AG09319 (cell line): ENCODE measurements around the gene TCF4.

ENCODE experiments used
- DNase-seq: peaks from one replicate; pipeline ENCODE4 v3.0.0-alpha.2; 2010; ENCODE audit warnings: low read depth; ENCODE audit errors: extremely low read depth
- CTCF ChIP-seq: IDR thresholded peaks from 2 replicates; pipeline ENCODE4 v1.5.1; 2011; ENCODE audit warnings: low read depth, mild to moderate bottlenecking, inconsistent platforms, low read length, moderate library complexity

Gene TCF4

GRCh38 chr18:55398858-55399257, 189.1 kb downstream of the TCF4 start:
- DNase-seq = no peak
- TF ChIP-seq CTCF = no peak

- no peak for TF ChIP-seq CTCF
- DNase-seq = no peak
Observed at GRCh38 chr18:55396979-55397378, 191.0 kb downstream of the TCF4 start.

DNA sequence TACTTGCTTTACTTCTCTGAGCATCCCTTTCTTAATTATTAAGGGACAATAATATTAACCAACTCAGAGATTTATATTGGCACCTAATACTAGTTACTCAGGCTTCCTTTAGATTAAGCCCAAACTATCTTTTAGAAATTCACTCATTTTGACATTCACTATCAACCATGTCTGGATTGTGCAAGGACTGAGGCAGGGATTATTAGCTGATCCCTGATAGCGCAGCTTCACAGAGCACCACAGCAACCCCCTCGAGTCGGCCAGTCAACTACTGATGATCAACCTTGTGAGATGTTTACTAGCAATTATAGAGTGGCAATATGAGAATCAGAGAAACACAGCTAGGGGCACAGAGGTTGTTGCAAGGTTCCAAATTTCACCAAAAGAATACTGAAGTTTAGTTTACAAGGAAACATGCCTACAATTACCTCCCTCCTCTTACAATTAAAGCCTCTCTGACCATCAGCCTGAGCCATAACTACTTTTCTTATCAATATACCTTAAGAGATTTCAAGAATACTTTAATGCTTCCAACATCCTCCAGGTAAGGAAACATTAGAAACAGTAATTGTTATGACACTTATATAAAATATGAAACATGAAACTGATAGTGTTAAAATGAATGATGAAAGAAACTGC, 191.6 kb downstream of the TCF4 start:
- TF ChIP-seq CTCF = no peak

DNA sequence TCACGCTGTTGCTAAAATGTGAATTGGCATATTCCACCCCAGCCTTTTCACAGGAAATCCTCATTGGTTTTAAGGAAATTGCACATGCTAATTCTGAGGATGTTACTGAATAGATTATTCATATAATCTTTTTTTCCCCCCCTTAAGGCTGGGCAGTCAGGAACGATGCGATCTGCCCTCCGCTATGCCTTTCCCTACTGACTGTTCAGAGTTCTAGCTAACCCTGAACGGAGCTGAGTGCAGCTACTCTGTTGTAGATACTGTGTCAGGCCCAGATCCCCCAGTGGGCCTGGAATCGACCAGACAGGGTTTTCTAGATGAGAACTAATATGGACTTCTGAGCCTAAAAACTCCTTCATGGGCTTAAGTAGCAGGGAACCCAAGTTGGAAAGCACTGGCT, 192.2 kb downstream of the TCF4 start:
- DNase-seq = no peak
- no peak for TF ChIP-seq CTCF

More for the DNA sequence above, 191.6 kb downstream of the TCF4 start:
- DNase-seq = no peak

DNA sequence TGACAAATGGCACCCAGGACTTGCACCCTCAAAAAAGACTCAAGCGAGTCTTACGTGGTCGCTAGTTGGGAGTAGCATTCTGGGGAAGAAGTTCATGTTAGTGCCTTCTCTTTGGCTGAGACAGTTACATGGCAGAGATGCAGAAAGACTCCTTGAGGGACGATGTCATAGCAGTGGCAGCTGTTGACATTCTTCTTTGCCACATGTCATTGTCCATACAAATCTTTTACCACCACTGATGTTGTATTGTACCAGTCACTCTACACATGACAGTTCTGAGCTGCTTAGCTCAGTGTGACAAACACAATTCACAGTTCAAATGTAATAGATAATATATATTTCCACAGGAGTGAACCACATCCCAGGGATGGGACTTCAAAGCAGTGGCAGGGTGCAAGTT, 197.1 kb downstream of the TCF4 start:
- DNase-seq = no peak
- no peak for TF ChIP-seq CTCF

DNA sequence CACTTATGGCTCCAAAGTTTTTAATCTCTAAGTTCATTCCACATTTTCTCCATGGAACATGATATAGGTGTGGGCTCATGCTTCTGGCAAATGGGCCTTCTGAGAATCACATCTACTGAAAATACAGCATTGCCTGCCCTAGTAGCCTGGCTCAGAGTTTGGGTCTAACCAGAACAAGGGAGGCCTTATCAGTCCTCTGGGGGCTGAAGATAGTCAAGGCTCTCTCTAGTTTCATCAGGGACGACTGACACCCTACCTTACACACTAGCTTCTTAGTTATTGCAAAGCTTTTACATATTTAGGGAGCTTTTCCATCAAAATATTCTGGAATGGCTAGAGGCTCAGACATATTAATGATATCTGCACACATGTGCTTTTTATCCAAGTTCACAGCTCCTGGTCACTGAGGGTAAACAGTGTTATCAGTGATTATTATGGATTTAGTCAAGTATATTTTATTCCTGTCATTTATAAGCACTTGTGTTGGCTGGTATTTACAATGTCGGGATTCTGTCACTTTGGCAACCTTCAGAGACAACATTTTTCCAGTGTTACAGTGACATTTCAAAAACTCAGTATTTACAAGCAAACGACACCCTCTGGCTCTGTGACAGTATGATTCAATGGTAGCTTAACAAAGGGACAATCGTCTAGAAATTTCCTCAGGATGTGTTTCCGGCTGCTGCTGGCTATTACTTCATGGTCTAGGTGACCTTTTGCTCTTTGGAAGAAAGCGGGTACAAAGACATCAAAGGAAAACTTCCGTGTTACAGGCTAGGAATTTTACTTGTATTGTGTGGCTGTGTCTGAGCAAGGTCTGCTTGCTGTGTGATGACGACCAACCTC, 200.6 kb downstream of the TCF4 start:
- no peak for DNase-seq
- TF ChIP-seq CTCF = no peak

DNA sequence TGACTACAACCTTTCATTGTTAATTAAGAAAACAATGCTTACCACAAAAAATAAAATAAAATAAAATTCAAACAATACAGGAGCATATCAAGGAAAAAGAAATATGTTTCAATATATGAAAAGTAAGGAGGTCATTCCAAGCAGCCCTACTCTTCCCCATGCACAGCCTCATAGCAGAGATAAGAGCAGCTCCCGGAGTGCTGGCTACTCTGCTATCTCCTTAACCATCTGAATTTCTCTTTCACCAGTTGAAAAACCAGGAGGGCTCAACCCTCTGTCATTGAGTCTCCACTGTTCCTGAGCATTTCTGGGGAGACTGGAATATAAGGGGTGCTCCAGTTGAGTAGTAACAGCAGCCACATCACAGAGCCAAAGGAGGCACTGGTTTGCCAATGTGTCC, 201.4 kb downstream of the TCF4 start:
- no peak for TF ChIP-seq CTCF
- DNase-seq = no peak
